Activated T-helper 2 cell treated with anti-CD3 and anti-CD28 coated beads, Interferon-gamma antibody, Interleukin-2, Interleukin-4, amounts not matched to agents 10 μg/mL and 5 μg/mL and 100 μg/mL, durations not matched to agents 14 hours and 24 hours and 36 hours (primary cell): ENCODE results near the gene CMIP. TPM values are rescaled to one million over a fixed set of nuclear protein-coding genes. Genes with fewer than 3 reads are reported as not detected.
"Not testable (repeated sequence)": the region's sequence is repeated elsewhere in the genome, so short reads cannot be mapped to it uniquely, and the experiment has no call there.

Experiments used
- DNase-seq: peaks from one replicate; pipeline ENCODE4 v3.0.0; 2021; ENCODE audit warnings: low spot score
- H3K27ac Mint-ChIP-seq: one replicate; pipeline ENCODE4 v1.8.0; 2021; ENCODE audit warnings: mixed read lengths
- H3K27me3 Mint-ChIP-seq: one replicate; pipeline ENCODE4 v1.8.0; 2021; ENCODE audit warnings: low read depth, mixed read lengths
- H3K36me3 Mint-ChIP-seq: one replicate; pipeline ENCODE4 v1.8.0; 2021; ENCODE audit warnings: low read depth, mixed read lengths
- H3K4me1 Mint-ChIP-seq: one replicate; pipeline ENCODE4 v1.8.0; 2021; ENCODE audit warnings: low read depth, mixed read lengths
- H3K4me3 Mint-ChIP-seq: one replicate; pipeline ENCODE4 v1.8.0; 2021; ENCODE audit warnings: low read depth, mild to moderate bottlenecking, moderate library complexity, mixed read lengths
- H3K9me3 Mint-ChIP-seq: one replicate; pipeline ENCODE4 v1.8.0; 2021; ENCODE audit warnings: mixed read lengths
- intact Hi-C: fragments of 100-400 bp; cut with micrococcal nuclease; formaldehyde crosslinking; loops from one replicate; pipeline ENCODE4 v1.15.1; 2023
- total RNA-seq: library from RNA; stranded (reverse); gene quantifications from 2 replicates; pipeline ENCODE4 v1.2.3, GENCODE V29; 2022

The CMIP gene
- total RNA-seq, 1 donor from 2014 or later: 68.0 TPM

- H3K27ac Mint-ChIP-seq: no peak overlapping the region
- H3K4me1 Mint-ChIP-seq: no peaks in the 10 kb centered on the region
- H3K4me3 Mint-ChIP-seq: no peak overlapping the region
- no peaks in the 10 kb centered on the region for H3K36me3 Mint-ChIP-seq
- DNase-seq: no peak
- H3K27me3 Mint-ChIP-seq: peaks cover 10% of the 10 kb centered on the region
- intact Hi-C loops: loop anchor here (10.0 kb wide), 1 partner anchor 286 kb away; no protein-coding TSS in a partner anchor
- no peaks in the 10 kb centered on the region for H3K9me3 Mint-ChIP-seq
Observed at GRCh38 chr16:81408409-81408950, 36.1 kb upstream of the CMIP start.

- no peaks in the 10 kb centered on the region for H3K9me3 Mint-ChIP-seq
- no peak overlapping the region for H3K4me3 Mint-ChIP-seq
- peaks cover 13% of the 10 kb centered on the region for H3K27me3 Mint-ChIP-seq
- no peaks in the 10 kb centered on the region for H3K36me3 Mint-ChIP-seq
- intact Hi-C loops: loop anchor here (10.0 kb wide), 1 partner anchor 286 kb away; no protein-coding TSS in a partner anchor
- H3K4me1 Mint-ChIP-seq: no peaks in the 10 kb centered on the region
- H3K27ac Mint-ChIP-seq: no peak overlapping the region
- no peak for DNase-seq
Observed at GRCh38 chr16:81409016-81409556, 35.5 kb upstream of the CMIP start.

GRCh38 chr16:81410643-81411293, 33.8 kb upstream of the CMIP start:
- Mint-ChIP-seq H3K9me3 (no peaks in the 10 kb centered on the region), H3K27ac (no peak overlapping the region), H3K4me1 (no peaks in the 10 kb centered on the region), H3K4me3 (no peak overlapping the region), H3K36me3 (no peaks in the 10 kb centered on the region), H3K27me3 (peaks cover 16% of the 10 kb centered on the region)
- intact Hi-C loops: no loop called here
- no peak for DNase-seq

- peaks cover 14% of the 10 kb centered on the region for H3K27me3 Mint-ChIP-seq
- H3K36me3 Mint-ChIP-seq: no peaks in the 10 kb centered on the region
- H3K9me3 Mint-ChIP-seq: no peaks in the 10 kb centered on the region
- no peak for DNase-seq
- no peaks in the 10 kb centered on the region for H3K4me1 Mint-ChIP-seq
- H3K27ac Mint-ChIP-seq: no peak overlapping the region
- intact Hi-C loops: no loop called here
- no peak overlapping the region for H3K4me3 Mint-ChIP-seq
Observed at GRCh38 chr16:81413245-81413990, 31.2 kb upstream of the CMIP start.

DNA sequence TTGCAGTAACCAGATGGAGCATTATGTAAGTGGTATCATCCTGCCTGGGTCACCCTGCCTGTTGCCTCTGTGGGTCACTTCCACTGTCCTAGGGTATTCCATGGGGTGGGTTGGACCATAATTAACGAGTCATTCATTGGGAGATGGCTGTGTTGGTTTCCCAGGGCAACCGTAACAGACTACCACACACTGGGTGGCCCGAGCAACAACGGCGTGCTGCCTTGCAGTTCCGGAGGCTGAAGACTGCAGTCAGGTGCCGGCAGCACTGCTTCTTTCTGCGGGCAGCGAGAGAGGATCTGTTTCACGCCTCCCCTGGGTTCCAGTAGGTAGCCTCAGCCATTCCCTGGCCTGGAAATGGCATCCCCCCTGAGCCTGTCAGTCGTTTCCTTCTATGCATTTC, 28.9 kb upstream of the CMIP start:
- Mint-ChIP-seq H3K27me3 (peaks cover 9% of the 10 kb centered on the region), H3K4me3 (no peak overlapping the region), H3K27ac (no peak overlapping the region), H3K9me3 (no peaks in the 10 kb centered on the region), H3K4me1 (no peaks in the 10 kb centered on the region), H3K36me3 (no peaks in the 10 kb centered on the region)
- intact Hi-C loops: no loop called here
- no peak for DNase-seq

- Mint-ChIP-seq H3K4me1 (no peaks in the 10 kb centered on the region), H3K27me3 (peaks cover 9% of the 10 kb centered on the region), H3K27ac (no peak overlapping the region), H3K36me3 (no peaks in the 10 kb centered on the region), H3K4me3 (no peak overlapping the region), H3K9me3 (no peaks in the 10 kb centered on the region)
- DNase-seq: no peak
- intact Hi-C loops: no loop called here
Observed at GRCh38 chr16:81416749-81417148, 27.9 kb upstream of the CMIP start.

DNA sequence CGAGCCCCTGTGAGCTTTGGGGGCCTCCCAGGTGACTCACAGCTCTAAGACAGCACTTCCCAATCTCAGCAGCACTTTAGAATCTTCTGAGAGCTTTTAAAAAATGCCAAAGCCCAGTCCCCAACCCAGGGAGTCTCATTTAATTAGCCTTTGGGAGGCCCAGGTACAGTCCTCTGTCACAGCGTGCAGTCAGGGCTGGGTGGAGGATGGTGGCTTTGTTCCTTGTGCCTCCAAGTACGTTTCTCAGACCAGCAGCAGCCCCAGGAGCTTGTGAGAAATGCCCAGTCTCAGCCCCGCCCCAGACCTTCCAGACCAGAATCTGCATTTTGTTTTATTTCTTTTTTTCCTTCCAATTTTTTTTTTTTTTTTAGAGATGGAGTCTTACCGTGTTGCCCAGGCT, 27.4 kb upstream of the CMIP start:
- Mint-ChIP-seq H3K4me1 (no peaks in the 10 kb centered on the region), H3K27ac (no peak overlapping the region), H3K9me3 (no peaks in the 10 kb centered on the region), H3K4me3 (no peak overlapping the region), H3K27me3 (peaks cover 9% of the 10 kb centered on the region), H3K36me3 (no peaks in the 10 kb centered on the region)
- intact Hi-C loops: no loop called here
- no peak for DNase-seq

- H3K4me1 Mint-ChIP-seq: peaks cover 7% of the 10 kb centered on the region
- H3K9me3 Mint-ChIP-seq: no peaks in the 10 kb centered on the region
- H3K27ac Mint-ChIP-seq: no peak overlapping the region
- peaks cover 2% of the 10 kb centered on the region for H3K27me3 Mint-ChIP-seq
- no peak overlapping the region for H3K4me3 Mint-ChIP-seq
- H3K36me3 Mint-ChIP-seq: no peaks in the 10 kb centered on the region
- DNase-seq: no peak
- intact Hi-C loops: no loop called here
Observed at GRCh38 chr16:81419806-81420205, 24.8 kb upstream of the CMIP start.

GRCh38 chr16:81421126-81421525, 23.5 kb upstream of the CMIP start:
- no peak overlapping the region for H3K4me3 Mint-ChIP-seq
- no peaks in the 10 kb centered on the region for H3K9me3 Mint-ChIP-seq
- H3K27me3 Mint-ChIP-seq: no peaks in the 10 kb centered on the region
- H3K27ac Mint-ChIP-seq: no peak overlapping the region
- H3K4me1 Mint-ChIP-seq: peaks cover 12% of the 10 kb centered on the region
- intact Hi-C loops: no loop called here
- H3K36me3 Mint-ChIP-seq: no peaks in the 10 kb centered on the region
- DNase-seq: no peak

- Mint-ChIP-seq H3K4me3 (no peak overlapping the region), H3K9me3 (no peaks in the 10 kb centered on the region), H3K27ac (no peak overlapping the region), H3K27me3 (no peaks in the 10 kb centered on the region), H3K36me3 (no peaks in the 10 kb centered on the region), H3K4me1 (peaks cover 12% of the 10 kb centered on the region)
- intact Hi-C loops: no loop called here
- DNase-seq: no peak
Observed at GRCh38 chr16:81421536-81421935, 23.1 kb upstream of the CMIP start.

DNA sequence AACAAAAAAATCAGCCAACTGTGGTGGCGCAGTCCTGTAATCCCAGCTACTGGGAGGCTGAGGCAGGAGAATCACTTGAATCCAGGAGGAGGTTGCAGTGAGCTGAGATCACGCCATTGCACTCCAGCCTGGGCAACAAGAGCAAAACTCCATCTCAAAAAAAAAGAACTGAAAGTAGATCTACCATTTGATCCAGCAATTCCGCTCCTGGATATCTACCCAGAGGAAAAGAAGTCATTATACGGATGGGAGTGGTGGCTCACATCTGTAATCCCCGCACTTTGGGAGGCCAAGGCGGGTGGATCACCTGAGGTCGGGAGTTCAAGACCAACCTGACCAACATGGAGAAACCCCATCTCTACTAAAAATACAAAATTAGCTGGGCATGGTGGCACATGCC, 22.5 kb upstream of the CMIP start:
- H3K27ac Mint-ChIP-seq, intact Hi-C loops, H3K4me3 Mint-ChIP-seq, H3K27me3 Mint-ChIP-seq, H3K9me3 Mint-ChIP-seq, DNase-seq, H3K36me3 Mint-ChIP-seq: not testable (repeated sequence)
- peaks cover 12% of the 10 kb centered on the region for H3K4me1 Mint-ChIP-seq

- Mint-ChIP-seq H3K4me1 (peaks cover 12% of the 10 kb centered on the region), H3K27ac (no peak overlapping the region), H3K27me3 (no peaks in the 10 kb centered on the region), H3K4me3 (no peak overlapping the region), H3K36me3 (no peaks in the 10 kb centered on the region), H3K9me3 (no peaks in the 10 kb centered on the region)
- intact Hi-C loops: no loop called here
- no peak for DNase-seq
Observed at GRCh38 chr16:81424771-81425170, 19.8 kb upstream of the CMIP start.

DNA sequence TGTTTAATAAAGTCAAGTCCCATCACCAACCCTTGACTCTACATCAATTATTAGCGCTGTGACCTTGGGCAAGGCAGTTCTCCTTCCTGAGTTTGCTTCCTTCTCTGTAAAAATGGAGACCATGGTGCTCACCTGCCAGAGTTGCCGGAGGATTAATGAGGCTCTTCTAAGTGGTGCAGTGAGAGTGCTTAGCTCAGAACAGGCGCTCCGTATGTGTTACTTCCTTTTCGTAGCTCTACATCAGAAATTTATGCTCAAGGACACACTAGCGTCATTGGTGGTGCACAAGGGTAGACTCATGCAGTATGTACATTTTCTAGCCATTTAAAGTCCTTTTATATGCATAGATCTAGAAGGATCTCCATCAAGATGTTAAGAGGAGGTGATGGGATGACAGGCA, 17.4 kb upstream of the CMIP start:
- Mint-ChIP-seq H3K27ac (no peak overlapping the region), H3K4me1 (peaks cover 15% of the 10 kb centered on the region), H3K36me3 (no peaks in the 10 kb centered on the region), H3K9me3 (no peaks in the 10 kb centered on the region), H3K4me3 (no peak overlapping the region), H3K27me3 (no peaks in the 10 kb centered on the region)
- no peak for DNase-seq
- intact Hi-C loops: no loop called here
